ENCODE data around the gene TXLNG.

Gene TXLNG

GRCh38 chrX:16856744-16857143 lies 70.5 kb downstream of the TXLNG start:
- H3K27ac Mint-ChIP-seq = no peak overlapping the region
- no peak overlapping the region for H3K4me3 Mint-ChIP-seq
- H3K36me3 Mint-ChIP-seq = peaks cover 17% of the 10 kb centered on the region
- peaks cover 10% of the 10 kb centered on the region for H3K4me1 Mint-ChIP-seq
- DNase-seq (ENCODE audit: low spot score in 2 of 2) = no peak
- no peaks in the 10 kb centered on the region for H3K27me3 Mint-ChIP-seq
- H3K9me3 Mint-ChIP-seq = no peaks in the 10 kb centered on the region
- ATAC-seq (ENCODE audit: low read depth) = no peak

- no peaks in the 10 kb centered on the region for H3K9me3 Mint-ChIP-seq
These were observed 76.6 kb downstream of the TXLNG start for GRCh38 chrX:16862829-16863228.

GRCh38 chrX:16867947-16868346 lies 81.7 kb downstream of the TXLNG start:
- no peak for ATAC-seq (ENCODE audit: low read depth)
- Mint-ChIP-seq H3K27ac (peak overlapping the region; percentile 20), H3K27me3 (no peaks in the 10 kb centered on the region), H3K9me3 (no peaks in the 10 kb centered on the region), H3K4me1 (peaks cover 22% of the 10 kb centered on the region), H3K36me3 (peaks cover 2% of the 10 kb centered on the region), H3K4me3 (no peak overlapping the region)
- no peak for DNase-seq (ENCODE audit: low spot score in 2 of 2)

More at GRCh38 chrX:16862829-16863228, 76.6 kb downstream of the TXLNG start:
- DNase-seq (ENCODE audit: low spot score in 2 of 2) = no peak
- Mint-ChIP-seq H3K27ac (no peak overlapping the region), H3K36me3 (peaks cover 7% of the 10 kb centered on the region), H3K4me3 (no peak overlapping the region), H3K4me1 (peaks cover 11% of the 10 kb centered on the region), H3K27me3 (no peaks in the 10 kb centered on the region)
- ATAC-seq (ENCODE audit: low read depth) = no peak

GRCh38 chrX:16868920-16869319 lies 82.7 kb downstream of the TXLNG start:
- Mint-ChIP-seq H3K27ac (peak overlapping the region; percentile 84), H3K36me3 (peaks cover 2% of the 10 kb centered on the region), H3K4me1 (peaks cover 23% of the 10 kb centered on the region), H3K9me3 (no peaks in the 10 kb centered on the region), H3K4me3 (peak overlapping the region; percentile 83), H3K27me3 (no peaks in the 10 kb centered on the region)
- DNase-seq (ENCODE audit: low spot score in 2 of 2) = no peak
- ATAC-seq (ENCODE audit: low read depth) = no peak

- Mint-ChIP-seq H3K27me3 (no peaks in the 10 kb centered on the region), H3K4me3 (peak overlapping the region; percentile 95), H3K27ac (peak overlapping the region; percentile 99), H3K4me1 (peaks cover 23% of the 10 kb centered on the region), H3K9me3 (no peaks in the 10 kb centered on the region), H3K36me3 (peaks cover 2% of the 10 kb centered on the region)
- ATAC-seq (ENCODE audit: low read depth) = peak; percentile 51
- DNase-seq (ENCODE audit: low spot score in 2 of 2) = peak; percentile 9 to 56
These were observed 83.3 kb downstream of the TXLNG start for GRCh38 chrX:16869393-16870094.

GRCh38 chrX:16870095-16870861 lies 84.0 kb downstream of the TXLNG start, which contains the start of gene RBBP7:
Gene RBBP7, minus strand, starts transcription at chrX:16870362. Its CDS starts 309 bp downstream, at chrX:16870053.
- peaks cover 2% of the 10 kb centered on the region for H3K36me3 Mint-ChIP-seq
- H3K4me3 Mint-ChIP-seq = peak within 1 kb of the TSS; percentile 95
- DNase-seq (ENCODE audit: low spot score in 2 of 2) = peak; percentile 87 to 96
- peak within 1 kb of the TSS; percentile 99 for H3K27ac Mint-ChIP-seq
- H3K27me3 Mint-ChIP-seq = no peaks in the 10 kb centered on the region
- peak; percentile 70 for ATAC-seq (ENCODE audit: low read depth)
- H3K9me3 Mint-ChIP-seq = no peaks in the 10 kb centered on the region
- peaks cover 27% of the 10 kb centered on the region for H3K4me1 Mint-ChIP-seq

GRCh38 chrX:16870862-16871815 lies 84.9 kb downstream of the TXLNG start:
- Mint-ChIP-seq H3K9me3 (no peaks in the 10 kb centered on the region), H3K27me3 (no peaks in the 10 kb centered on the region), H3K27ac (peak overlapping the region; percentile 99), H3K4me3 (peak overlapping the region; percentile 81), H3K36me3 (peaks cover 2% of the 10 kb centered on the region), H3K4me1 (peaks cover 25% of the 10 kb centered on the region)
- peak in 1 of 2 donors; percentile 29 for DNase-seq (ENCODE audit: low spot score in 2 of 2)
- ATAC-seq (ENCODE audit: low read depth) = peak; percentile 5

GRCh38 chrX:16873106-16873505 lies 86.8 kb downstream of the TXLNG start:
- no peaks in the 10 kb centered on the region for H3K27me3 Mint-ChIP-seq
- H3K4me1 Mint-ChIP-seq = peaks cover 21% of the 10 kb centered on the region
- peak overlapping the region; percentile 75 for H3K27ac Mint-ChIP-seq
- no peak for DNase-seq (ENCODE audit: low spot score in 2 of 2)
- no peaks in the 10 kb centered on the region for H3K9me3 Mint-ChIP-seq
- peak overlapping the region; percentile 60 for H3K4me3 Mint-ChIP-seq
- no peaks in the 10 kb centered on the region for H3K36me3 Mint-ChIP-seq
- ATAC-seq (ENCODE audit: low read depth) = no peak

GRCh38 chrX:16874458-16875095 lies 88.3 kb downstream of the TXLNG start:
- Mint-ChIP-seq H3K27ac (no peak overlapping the region), H3K27me3 (no peaks in the 10 kb centered on the region), H3K4me1 (peaks cover 13% of the 10 kb centered on the region), H3K4me3 (no peak overlapping the region), H3K9me3 (no peaks in the 10 kb centered on the region), H3K36me3 (no peaks in the 10 kb centered on the region)
- no peak for DNase-seq (ENCODE audit: low spot score in 2 of 2)
- ATAC-seq (ENCODE audit: low read depth) = no peak

- no peaks in the 10 kb centered on the region for H3K9me3 Mint-ChIP-seq
- peaks cover 11% of the 10 kb centered on the region for H3K4me1 Mint-ChIP-seq
- DNase-seq (ENCODE audit: low spot score in 2 of 2) (no peak), ATAC-seq (ENCODE audit: low read depth) (no peak)
- H3K36me3 Mint-ChIP-seq = no peaks in the 10 kb centered on the region
- H3K27me3 Mint-ChIP-seq = no peaks in the 10 kb centered on the region
- no peak overlapping the region for H3K27ac Mint-ChIP-seq
- H3K4me3 Mint-ChIP-seq = no peak overlapping the region
These were observed 90.4 kb downstream of the TXLNG start for GRCh38 chrX:16876696-16877095.

GRCh38 chrX:16882169-16882568 lies 95.9 kb downstream of the TXLNG start:
- H3K27ac Mint-ChIP-seq = peak overlapping the region; percentile 83
- peak overlapping the region; percentile 79 for H3K4me3 Mint-ChIP-seq

GRCh38 chrX:16882702-16883486 lies 96.6 kb downstream of the TXLNG start:
- Mint-ChIP-seq H3K27ac (peak overlapping the region; percentile 83), H3K36me3 (no peaks in the 10 kb centered on the region)
- DNase-seq (ENCODE audit: low spot score in 2 of 2) = peak; percentile 51 to 56

More at GRCh38 chrX:16882169-16882568, 95.9 kb downstream of the TXLNG start:
- H3K36me3 Mint-ChIP-seq = no peaks in the 10 kb centered on the region
- no peaks in the 10 kb centered on the region for H3K27me3 Mint-ChIP-seq
- ATAC-seq (ENCODE audit: low read depth) = peak; percentile 49
- H3K4me1 Mint-ChIP-seq = peaks cover 12% of the 10 kb centered on the region
- no peaks in the 10 kb centered on the region for H3K9me3 Mint-ChIP-seq
- DNase-seq (ENCODE audit: low spot score in 2 of 2) = no peak

GRCh38 chrX:16883487-16883804 lies 97.2 kb downstream of the TXLNG start:
- no peaks in the 10 kb centered on the region for H3K27me3 Mint-ChIP-seq
- peaks cover 15% of the 10 kb centered on the region for H3K4me1 Mint-ChIP-seq
- peak overlapping the region; percentile 83 for H3K27ac Mint-ChIP-seq
- H3K4me3 Mint-ChIP-seq = no peak overlapping the region
- H3K9me3 Mint-ChIP-seq = no peaks in the 10 kb centered on the region
- DNase-seq (ENCODE audit: low spot score in 2 of 2) (no peak), ATAC-seq (ENCODE audit: low read depth) (no peak)
- H3K36me3 Mint-ChIP-seq = no peaks in the 10 kb centered on the region

More at GRCh38 chrX:16882702-16883486, 96.6 kb downstream of the TXLNG start:
- Mint-ChIP-seq H3K4me1 (peaks cover 12% of the 10 kb centered on the region), H3K27me3 (no peaks in the 10 kb centered on the region), H3K4me3 (peak overlapping the region; percentile 79), H3K9me3 (no peaks in the 10 kb centered on the region)
- ATAC-seq (ENCODE audit: low read depth) = peak; percentile 75

Measured in memory B cell (primary cell).